K562 treated with DMSO at 1 percent for 24 hours (cell line): Measurements from ENCODE around the gene GADD45A. TPM values are rescaled to one million over a fixed set of nuclear protein-coding genes. Genes with fewer than 3 reads are reported as not detected.

Experiments used
- total RNA-seq: library from RNA; unstranded; fragments of 300-600 nt; gene quantifications from 2 replicates; pipeline ENCODE4 v1.2.3, GENCODE V29; 2022; ENCODE audit warnings: low read depth; ENCODE audit not compliant: insufficient read depth

GADD45A gene, protein sequence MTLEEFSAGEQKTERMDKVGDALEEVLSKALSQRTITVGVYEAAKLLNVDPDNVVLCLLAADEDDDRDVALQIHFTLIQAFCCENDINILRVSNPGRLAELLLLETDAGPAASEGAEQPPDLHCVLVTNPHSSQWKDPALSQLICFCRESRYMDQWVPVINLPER
- 152 and 159 TPM in 2 replicates for total RNA-seq

DNA sequence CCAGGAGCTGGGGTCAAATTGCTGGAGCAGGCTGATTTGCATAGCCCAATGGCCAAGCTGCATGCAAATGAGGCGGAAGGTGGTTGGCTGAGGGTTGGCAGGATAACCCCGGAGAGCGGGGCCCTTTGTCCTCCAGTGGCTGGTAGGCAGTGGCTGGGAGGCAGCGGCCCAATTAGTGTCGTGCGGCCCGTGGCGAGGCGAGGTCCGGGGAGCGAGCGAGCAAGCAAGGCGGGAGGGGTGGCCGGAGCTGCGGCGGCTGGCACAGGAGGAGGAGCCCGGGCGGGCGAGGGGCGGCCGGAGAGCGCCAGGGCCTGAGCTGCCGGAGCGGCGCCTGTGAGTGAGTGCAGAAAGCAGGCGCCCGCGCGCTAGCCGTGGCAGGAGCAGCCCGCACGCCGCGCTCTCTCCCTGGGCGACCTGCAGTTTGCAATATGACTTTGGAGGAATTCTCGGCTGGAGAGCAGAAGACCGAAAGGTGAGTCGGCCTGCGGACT is at the start of gene GADD45A:
Gene GADD45A (plus strand): TSS at position 135 of the 491 bp plus-strand sequence. CDS start 294 bp downstream, at position 429.

Other genes starting within 250 kb of the GADD45A start
- 1.9 and 2.2 TPM in 2 replicates for gene GNG12, start 148.3 kb downstream of the GADD45A start, total RNA-seq